LHCN-M2 (cell line): ENCODE data around the gene MAPK9. TPM values are rescaled to one million over a fixed set of nuclear protein-coding genes. Genes with fewer than 3 reads are reported as not detected.

Experiments used
- DNase-seq: peaks from one replicate; pipeline ENCODE4 v3.0.0-alpha.2; 2012; ENCODE audit warnings: low read depth
- polyA plus RNA-seq: library from polyadenylated mRNA; unstranded; fragments of >200 nt; gene quantifications from one replicate; pipeline ENCODE4 v1.2.1, GENCODE V29; 2012; ENCODE audit warnings: missing spikeins
- total RNA-seq: library from RNA; depleted of rRNA; stranded (reverse); fragments of >200 nt; gene quantifications from 2 replicates; pipeline ENCODE4 v1.2.3, GENCODE V29; 2014; rRNA removed

Gene MAPK9
- total RNA-seq, result 26.7 and 33.8 TPM in 2 replicates
- polyA plus RNA-seq, result 19.9 TPM

DNA sequence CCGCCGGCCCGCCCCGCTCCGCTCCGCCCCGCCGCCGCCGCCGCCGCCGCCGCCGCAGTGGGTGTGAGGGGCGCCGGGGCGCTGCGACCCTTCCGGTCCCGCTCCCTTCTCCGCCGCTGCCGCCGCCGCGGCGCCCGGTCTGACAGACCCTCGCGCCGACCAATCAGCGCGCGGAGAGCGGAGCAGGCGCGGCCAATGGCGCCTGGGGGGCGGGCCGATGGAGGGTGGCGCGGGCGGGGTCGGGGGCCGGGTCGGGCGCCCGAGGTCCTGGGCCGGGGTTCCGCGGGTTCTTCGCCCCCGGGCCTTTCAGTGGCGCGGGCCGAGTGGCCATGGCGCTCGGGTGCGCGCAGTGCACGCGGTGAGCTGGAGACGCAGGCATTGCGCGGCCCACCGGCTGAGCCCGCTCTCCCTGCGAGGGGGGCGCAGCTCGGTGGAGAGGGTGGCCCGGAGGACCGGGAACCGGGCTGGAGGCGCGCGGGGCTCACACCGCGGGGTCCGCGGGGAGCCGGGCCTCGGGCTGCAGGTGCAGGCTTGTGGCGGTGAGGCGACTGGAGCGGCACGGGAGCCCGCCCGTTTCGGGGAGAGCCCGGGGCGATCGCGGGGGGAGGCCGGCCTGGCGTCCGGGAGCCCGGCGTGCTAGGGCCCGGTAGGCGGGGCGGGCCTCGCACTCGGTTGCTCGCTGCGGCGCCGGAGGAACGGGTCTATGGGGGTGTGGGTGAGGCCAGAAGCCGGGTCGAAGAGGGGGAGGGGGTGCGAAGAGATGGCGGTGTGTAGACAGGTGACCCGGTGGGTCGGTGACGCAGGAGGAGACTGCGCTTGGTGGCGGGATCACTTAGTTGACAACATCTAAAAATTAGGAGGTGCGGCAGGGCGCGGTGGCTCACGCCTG lies at the start of gene MAPK9:
TSS of gene MAPK9 (minus strand) at position 141 of the 889 bp plus-strand sequence. CDS start 11,522 bp downstream, outside the sequence.
- DNase-seq, result peak; percentile 69

DNA sequence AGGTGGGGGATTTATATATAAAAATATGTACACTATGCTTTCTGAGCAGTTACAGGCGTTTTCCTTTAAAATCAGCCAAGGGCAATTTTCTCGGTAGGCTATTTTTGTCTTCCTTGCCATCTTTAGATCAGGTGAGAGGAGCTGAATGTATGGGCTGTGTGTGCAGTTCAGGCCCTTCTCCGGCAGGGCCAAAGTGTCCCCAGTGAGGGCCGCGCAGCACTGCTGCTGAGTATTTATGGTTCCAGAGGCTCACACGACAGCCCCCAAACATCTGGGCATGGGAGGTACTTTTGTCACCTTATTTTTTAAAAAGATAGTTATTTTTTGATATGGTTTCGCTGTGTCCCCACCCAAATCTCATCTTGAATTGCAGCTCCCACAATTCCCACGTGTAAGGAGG lies 49.7 kb upstream of the MAPK9 start:
- no peak for DNase-seq

DNA sequence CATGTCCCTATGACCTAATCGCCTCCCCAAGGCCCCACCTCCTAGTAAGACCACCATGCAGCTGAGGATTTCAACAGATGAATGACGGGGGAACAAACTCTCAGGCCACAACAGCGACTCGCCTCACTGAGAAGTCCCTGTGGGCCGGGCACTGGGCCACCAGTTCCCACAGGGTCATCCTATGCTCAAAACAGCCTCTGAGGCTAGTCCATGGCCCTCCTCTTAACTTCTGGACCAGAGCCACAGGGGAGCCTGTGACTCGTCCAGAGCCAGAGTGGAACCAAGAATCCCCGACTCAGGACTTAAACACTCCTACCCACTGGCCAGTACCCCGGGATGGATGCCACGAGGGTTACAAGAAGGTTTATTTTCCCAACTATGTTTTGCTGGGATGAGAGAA lies 49.0 kb upstream of the MAPK9 start:
- DNase-seq, result peak; percentile 58

DNA sequence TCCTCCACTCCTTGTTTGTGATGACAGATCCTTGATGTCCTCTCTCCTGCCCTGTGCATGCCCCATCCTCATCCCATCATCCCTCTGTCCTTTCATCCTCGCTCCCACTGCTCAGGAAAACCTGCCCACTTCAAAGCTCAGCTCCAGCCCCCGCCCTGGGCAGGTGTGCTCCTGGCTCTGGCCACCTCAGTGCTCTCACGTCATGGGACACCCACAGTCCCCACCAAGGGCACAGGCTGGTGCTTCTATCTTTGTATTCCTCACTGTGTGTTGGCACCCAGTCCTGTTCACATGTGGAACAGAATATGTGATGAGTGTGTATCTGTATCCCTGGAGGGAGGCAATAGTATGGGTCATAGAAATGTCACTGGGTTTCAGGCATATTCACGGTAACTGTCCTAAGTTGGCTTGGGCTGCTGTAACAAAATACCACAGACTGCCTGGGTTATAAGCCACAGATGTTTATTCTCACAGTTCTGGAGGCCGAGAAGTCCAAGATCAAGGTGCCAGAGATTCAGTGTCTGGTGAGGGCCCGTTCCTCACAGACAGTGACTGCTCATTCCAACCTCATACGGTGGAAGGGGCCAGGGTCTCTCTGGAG lies 47.8 kb upstream of the MAPK9 start:
- peak; percentile 62 for DNase-seq

DNA sequence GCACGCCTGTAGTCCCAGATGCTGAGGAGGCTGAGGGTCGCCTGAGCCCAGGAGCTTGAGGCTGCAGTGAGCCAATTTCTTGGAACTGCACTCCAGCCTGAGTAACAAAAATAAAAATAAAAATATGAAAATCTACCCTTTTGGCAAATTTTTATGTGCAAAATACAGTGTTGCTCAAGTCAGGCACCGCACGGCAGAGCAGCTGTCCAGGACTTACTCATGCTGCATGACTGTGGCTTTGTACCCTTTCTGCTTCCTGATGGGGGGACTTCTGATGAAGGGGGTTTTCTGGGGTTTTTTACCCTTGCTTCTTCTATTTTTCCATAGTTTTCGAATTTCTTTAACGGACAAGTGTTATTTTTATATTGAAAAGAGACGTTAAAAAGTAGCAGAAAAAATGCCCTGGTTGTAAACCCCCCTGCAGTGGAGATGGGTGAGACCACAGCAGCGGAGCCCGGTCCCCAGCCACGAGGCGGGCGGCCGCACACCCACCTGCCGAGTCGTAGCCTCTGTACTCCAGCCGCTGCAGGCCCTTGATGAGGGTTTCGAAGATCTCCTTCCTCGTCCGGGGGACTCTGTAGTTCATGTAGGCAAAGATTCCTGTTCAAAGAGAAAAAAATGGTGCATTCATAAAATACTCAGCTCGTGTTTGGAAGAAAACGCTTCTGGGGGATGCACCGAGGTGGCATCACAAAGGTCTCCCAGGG lies 46.3 kb upstream of the MAPK9 start:
- DNase-seq, result peak; percentile 93

DNA sequence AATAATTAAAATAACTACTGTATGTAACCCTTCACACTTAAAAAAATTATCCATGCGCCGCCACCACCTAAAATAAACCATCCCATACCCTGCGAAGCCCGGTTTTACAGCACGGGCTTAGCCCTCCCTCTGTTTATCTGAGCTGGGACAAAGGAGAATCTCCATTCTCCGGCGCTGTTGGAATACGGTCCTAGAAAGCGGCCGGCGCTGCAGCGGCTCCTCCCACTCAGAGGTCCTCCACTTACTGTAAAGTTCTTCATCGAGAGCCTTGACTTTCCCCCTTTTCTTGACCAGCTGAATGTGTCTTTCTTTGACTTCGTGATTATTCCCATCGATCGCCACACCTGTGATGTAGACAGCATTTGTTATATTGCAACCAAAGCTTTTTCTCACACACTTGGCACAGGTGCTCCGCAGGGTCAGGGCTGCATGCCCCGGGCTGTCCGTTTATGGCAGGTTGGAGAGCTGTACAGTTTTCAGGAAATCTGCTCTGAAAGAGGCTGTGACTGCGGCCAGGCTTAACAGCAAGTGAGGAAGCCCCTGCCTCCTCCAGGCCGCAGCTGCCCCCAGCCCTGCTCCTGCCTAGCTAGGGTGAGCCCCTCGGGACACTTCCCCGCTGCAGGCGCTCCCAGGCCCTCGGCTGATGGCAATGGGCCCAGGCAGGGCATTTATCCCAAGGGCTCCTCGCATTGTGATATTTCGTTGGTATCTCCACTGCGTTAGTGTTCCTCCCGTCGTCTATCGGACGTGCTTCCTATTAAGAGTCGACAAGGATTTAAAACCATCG lies 44.5 kb upstream of the MAPK9 start:
- DNase-seq, result no peak

DNA sequence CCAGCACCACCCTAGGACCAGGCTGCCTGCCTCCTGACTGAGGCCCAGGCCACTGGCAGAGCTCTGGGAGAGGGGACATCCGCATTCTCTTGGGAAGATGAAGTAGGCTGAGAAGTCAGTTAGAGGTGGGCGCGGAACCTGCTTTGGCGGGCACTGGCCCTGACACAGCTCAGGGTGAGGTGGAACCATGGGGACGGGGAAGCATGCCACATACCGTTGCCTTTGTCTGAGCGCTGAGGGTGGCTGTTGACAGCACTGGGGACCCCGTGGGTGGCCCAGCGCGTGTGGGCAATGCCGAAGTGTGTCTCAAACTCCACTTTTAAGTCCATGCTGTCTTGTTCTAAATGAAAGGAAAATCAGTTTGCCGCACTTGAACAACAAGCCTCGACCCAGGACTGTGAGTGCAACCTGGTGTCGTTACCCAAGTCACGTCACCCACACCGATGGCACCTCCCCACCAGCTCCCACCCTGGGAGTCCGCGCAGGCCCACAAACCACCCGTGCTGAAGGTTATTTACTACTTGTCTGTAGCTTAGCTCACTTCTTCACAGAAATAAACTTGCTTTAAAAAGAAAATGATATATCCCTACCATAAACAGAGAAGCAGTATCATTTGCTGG lies 43.8 kb upstream of the MAPK9 start:
- no peak for DNase-seq

DNA sequence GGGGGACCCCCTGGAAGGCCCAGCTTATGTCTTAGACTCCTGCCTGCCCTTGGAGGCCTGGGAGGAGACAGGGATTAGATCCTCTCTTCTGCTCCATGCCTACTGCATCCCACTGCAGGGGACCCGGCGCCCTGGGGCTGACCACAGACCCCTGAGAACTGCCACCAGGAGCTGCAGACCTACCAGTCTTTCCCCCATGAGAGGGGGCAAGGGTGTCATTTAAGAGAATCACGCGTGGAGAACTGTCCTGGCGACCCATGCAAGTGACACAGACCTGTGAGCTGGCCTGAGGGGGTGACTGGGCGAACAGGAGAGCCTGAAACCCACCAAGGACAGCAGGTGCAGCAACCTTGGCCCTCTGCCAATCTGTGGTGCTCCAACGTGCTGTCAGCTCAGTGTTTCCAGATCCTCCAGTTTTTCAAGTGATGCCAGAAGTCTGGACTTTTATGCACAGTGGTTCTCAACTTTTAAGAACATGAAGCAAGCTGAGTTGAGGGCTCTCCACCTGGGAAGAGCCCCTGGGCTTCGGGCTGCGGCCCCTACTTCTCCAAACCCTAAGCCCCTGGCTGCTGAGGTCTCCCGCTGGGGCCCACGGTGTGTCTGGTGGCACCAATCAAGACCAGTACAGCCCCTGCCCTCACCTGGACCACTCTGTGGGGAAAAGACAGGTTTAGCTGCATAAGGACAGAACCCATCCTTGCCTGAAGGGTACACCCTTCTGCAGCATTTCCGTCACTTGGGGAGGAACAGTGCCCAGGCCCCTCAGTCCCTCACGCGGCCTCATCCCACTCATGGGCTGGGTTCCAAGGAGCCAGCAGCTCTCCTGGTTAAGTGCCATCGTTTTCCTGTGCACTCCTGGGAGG lies 43.1 kb upstream of the MAPK9 start:
- no peak for DNase-seq

DNA sequence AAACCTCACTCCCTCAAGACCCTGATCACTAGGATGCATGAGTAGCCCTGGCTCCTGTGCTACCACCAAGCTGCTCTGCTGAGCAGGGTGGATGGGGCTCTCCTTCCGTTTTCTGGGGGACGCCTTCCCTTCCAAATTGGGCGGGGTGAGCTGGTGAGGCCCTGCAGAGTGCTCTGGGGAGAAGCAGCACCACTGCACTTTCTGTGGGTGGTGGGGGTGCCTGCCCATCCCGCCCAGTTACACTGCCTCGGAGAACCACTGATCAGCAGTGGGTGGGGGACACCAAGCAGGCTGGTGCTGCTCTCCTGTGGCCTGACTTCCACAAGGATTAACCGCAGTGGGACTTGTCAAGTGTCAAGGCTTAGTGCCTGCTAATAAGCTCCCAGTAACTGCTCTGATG lies 42.3 kb upstream of the MAPK9 start:
- no peak for DNase-seq

DNA sequence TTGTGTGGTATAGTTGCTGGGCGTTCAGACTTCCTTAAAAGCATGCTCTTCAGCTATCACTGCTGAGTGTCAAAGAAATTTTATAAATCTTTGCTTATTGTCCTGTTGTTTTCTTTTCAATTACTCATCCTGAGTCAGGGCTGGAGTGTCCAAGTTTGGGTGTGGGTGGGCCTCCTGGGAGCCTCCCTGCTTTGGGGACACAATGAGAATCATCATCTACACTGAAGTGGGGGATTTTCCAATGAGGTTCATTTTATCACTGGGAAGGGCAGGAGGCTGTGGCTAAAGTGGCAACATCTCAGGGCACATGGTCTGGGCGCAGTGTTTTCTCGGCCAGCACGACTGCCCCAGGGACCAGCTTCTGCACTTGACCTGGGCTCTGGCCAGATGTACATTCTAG lies 41.8 kb upstream of the MAPK9 start:
- peak; percentile 92 for DNase-seq

DNA sequence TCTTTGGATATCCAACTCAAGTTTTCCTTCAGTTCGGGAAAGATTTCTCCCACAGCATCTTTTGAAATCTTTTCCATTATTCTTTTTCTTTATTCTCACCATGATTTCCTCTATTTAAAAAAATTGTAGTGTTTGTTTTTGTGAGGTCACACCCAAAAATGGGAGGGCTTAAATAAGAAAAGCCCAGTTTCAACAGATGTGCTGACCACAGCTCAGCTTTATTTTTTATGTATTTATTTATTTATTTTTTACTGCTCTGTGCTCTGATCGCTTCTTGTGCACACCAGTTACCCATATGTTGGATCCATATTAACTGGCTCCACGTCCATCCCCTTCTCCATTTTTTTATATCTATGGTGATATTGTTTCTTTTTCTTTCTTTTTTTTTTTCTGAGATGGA lies 41.0 kb upstream of the MAPK9 start:
- peak; percentile 47 for DNase-seq

DNA sequence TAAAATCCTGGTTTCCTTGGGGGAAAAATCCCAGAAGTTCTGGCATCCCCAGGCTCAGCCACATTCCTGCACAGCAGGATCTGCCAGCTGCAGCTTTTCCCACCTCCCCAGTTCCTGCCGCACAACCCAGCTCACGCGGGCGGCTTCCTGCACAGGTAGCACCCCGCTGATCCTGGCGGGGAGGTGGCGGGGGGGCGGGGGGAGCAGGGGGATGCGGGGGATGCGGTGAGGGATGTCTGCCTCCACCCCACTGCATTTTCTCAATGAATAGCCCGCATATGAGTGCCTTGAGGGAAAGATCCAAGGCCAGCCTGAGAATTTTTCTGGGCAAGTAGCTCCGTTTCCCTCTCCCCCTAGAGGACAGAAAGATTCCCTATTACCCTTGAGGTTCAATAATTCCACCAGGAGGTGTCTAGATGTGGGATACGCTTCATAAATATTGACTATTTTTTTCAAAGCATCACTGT lies 40.2 kb upstream of the MAPK9 start:
- DNase-seq, result peak; percentile 54

DNA sequence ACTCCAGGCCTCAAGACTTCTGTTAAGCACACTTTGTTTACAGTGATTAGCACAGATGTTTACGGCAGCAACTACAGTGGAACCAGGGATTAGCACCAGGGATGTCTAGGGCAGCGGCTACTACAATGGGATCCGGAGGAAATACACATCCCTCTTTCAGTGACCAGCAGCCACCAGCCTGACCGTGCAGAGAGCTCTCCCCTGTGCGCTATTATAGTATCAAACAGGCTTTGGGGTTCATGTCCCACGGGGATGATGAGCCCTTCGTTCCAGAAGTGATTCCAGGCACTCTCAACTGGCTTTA lies 39.7 kb upstream of the MAPK9 start:
- DNase-seq, result no peak

DNA sequence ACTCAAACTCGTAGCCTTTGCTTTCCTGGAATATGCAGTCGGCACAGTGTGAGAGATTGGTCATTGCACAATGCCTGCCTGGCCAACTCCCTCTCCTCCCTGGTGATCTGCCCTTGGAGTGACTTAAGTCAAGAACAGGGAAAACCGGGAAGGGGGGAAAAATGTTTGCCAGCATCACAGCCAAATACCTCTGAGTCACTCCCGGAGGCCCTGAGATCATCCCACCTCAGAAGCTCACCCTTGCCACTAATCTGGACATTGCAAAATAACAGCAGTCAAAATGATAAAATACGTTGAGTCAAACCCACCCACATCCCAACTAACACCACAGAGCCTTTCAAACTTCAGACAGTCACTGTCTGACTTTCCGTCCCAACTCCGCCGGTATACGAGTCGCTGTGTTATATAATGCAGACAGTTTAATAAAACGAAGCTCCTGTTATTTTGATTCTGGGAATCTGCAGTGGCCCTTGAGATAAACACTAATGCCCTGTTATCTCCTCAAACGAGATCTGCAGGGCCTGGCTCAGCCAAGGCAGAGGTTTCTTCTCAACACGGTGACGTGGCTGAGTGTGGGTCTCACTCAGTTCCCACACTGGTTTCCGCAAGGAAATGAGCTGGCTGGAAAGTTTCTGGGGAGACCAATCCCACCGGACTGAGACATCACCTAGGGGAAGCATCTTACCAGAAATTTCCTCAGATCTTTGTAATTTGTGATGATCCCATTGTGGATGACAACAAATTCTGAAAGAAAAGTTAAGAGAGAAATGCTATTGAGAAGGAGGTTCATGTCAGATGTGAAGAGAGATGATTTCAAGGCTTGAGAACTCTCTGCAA lies 39.1 kb upstream of the MAPK9 start:
- peak; percentile 99 for DNase-seq

DNA sequence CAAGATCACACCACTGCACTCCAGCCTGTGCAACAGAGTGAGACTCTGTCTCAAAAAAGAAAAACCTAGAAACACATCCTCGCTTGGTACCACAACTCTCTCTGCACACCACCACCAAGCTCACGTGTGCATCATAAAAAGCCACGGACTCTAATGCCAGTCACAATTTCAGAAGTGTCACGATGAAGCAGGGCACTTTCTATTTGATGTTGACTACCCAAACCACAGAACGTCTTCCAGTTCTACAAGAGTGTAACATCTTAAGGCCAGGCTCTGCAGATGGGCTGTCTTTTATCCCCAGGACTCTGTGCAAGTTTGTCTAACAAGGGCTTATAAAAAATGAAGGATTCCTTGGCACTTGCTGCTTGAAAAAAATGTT lies 38.4 kb upstream of the MAPK9 start:
- DNase-seq, result no peak

DNA sequence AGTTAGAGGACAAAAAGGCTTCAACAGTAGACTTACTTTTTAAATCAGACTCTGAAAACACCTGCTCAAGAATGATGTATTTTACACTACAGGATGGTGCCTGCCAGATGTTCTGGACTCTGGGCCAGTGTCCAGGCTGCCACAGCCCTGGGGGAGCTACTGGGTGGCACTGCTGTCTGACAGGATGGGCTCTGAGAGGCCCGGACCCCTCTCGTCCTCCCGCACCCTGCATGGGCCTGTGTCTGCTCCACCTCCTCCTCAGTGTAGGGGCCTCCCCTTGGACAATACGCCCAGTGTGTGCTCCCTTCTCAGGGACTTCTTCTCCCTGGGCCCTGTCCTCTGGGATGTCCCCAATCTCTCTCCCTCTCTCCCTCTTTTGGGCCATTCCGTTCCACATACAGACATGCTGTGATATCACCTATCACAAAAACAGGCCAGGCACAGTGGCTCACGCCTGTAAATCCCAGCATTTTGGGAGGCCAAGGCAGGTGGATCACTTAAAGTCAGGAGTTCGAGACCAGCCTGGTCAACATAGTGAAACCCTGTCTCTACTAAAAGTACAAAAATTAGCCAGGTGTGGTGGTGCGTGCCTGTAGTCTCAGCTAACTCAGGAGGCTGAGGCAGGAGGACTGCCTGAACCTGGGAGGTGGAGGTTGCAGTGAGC lies 37.9 kb upstream of the MAPK9 start:
- no peak for DNase-seq

DNA sequence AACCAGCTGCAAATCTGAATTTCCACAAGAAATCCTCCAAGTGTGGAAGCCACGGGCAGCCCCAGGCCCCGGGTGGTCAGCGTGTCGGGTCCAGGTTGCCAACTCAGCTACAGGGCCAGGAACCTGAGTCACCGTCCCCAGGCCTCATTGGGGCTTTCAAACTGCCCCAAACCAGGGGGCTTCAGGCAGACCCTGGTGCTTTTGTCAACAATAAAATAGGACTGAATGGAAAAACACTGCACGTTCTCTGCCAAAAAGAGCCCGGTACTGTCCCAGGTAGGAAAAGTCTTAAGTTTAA lies 37.2 kb upstream of the MAPK9 start:
- DNase-seq, result no peak

DNA sequence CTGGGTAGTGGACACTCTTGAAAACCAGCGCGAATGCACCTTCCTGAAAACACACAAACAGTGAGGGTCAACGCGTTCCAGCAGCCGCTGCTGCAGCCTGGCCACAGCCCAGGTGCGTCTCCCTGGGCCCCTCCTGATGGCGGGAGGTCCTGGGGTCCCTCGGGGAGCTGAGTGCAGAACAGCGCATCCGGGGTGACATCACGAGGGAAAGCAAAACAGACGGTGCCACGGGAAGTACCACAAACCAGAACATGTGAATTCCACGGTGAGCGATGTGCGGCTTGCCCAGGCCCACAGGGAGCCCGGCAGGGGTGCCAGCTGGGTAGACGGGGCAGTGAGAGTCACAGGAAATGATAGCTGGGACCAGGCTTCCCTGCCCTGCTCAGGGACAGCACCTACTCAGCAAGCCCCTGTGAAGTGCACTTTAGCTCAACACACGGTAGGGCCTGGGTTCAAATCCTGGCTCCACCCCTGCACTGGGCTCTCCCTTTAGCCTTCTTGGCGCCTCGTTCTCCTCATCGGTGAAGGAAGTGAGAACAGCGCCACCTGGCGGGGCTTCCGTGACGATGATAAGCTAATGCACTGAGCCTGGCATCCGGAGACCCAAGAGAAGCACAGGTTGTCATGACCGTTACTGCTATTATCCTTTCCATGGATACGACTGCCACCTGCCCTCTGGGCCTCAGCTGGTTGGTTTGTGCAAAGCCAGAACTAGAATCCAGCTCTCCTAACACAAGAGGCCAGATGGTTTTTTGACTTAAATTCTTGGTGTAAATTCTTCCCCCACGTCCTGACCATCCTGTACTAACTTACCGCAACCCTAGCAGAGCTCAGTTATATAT lies 36.6 kb upstream of the MAPK9 start:
- peak; percentile 68 for DNase-seq
